AG10803 (cell line): ENCODE measurements around the gene ST7L.
A peak's percentile ranks its signal among the peaks of the same experiment; 100 is the strongest.

Experiments
- DNase-seq: peaks from one replicate; pipeline ENCODE4 v3.0.0; 2010; ENCODE audit warnings: low read depth
- H3K4me3 ChIP-seq: 2 replicates; pipeline ENCODE4 v1.5.1; 2011; ENCODE audit warnings: mild to moderate bottlenecking, low read length, control low read depth
- CTCF ChIP-seq: conservative IDR thresholded peaks from 2 replicates; pipeline ENCODE4 v1.5.1; 2011; ENCODE audit warnings: mild to moderate bottlenecking, low read length, control low read depth, inconsistent platforms

ST7L gene

DNA sequence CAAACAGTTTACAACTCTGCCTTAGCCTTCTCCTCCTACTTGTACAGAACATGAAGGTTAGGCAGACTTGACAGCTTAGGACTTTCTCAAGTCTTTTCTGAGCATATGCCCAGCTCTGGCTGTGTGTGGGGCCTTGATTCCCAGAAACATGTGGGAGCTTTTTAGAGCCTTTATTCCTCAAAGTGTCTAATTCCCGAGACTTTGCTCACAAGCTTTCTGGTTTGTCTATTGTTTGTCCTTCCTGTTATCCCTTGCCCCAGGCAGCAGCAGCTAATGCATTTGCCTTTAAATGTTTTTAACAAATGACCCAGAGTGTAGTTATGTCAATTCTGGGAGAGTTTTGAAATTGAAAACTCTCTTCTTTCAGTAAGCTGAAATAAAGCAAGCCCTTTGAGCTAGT lies 29.2 kb downstream of the ST7L start:
- TF ChIP-seq CTCF, result no peak
- no peak overlapping the region for H3K4me3 ChIP-seq
- no peak for DNase-seq

DNA sequence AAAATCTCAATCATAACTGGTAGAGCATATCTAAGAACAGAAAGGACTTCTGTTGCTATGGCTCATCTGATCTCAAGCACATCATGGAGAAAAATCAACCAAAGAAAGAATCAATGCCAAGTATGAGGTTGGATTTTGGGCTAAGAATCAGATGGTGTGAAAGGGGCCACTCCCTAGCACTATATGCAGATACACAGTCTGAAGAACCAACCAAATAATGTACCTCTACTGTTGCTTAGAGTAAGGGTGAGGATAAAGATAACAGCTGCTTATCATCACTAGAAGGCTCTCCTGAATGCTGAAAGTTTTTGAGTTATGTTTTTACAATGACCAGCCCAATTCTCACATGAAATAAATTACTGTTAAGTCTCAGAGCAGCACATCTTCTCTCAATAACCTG lies 35.6 kb downstream of the ST7L start:
- no peak overlapping the region for H3K4me3 ChIP-seq
- no peak for TF ChIP-seq CTCF
- no peak for DNase-seq

GRCh38 chr1:112581586-112582192 lies 37.3 kb downstream of the ST7L start:
- no peak overlapping the region for H3K4me3 ChIP-seq
- DNase-seq, result no peak
- no peak for TF ChIP-seq CTCF

DNA sequence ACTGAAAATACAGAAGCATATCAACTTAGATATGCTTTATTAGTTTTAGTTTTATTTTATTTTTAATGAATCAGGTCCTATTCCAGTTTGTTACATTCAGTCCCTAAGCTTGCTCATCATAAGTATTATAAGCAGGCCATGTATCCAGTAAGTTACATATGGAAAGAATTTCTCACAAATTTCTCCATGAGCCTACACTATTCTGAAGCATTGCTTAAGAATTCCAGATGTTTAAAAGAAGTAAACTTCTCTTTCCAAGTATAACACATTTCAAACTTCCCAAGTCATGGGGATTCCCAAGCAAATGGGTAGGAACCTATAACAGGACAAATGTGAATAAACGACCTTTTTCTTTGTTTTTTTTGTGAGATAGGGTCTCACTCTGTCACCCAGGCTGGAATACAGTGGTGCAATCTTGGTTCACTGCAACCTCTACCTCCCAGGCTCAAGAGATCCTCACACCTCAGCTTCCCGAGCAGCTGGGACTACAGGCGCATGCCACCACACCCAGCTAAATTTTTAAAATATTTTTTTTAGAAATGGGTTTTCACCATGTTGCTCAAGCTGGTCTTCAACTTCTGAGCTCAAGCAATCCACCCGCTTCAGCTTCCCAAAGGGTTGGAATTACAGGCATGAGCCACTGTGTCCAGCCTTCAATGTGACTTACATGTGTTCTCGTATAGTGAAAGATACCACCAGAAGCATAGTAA lies 39.0 kb downstream of the ST7L start:
- TF ChIP-seq CTCF, result no peak
- H3K4me3 ChIP-seq, result no peak overlapping the region
- DNase-seq, result peak; percentile 63

DNA sequence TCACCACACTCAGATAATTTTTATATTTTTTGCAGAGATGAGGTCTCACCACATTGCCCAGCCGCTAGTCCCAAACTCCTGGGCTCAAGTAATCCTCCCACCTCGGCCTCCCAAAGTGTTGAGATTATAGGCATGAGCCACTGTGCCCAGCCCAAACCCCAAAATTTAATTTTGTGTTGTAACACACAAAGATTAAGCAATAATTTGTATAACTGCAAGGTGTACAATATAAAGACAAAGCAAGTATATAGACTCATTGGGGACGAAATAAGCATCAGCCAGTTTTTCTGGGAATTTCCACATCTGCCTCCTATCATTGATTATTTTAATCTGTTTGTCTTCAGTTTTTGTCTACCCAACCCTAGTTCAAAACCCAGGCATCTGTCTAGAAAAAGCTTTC lies 42.7 kb downstream of the ST7L start:
- DNase-seq, result no peak
- H3K4me3 ChIP-seq, result no peak overlapping the region
- TF ChIP-seq CTCF, result no peak

DNA sequence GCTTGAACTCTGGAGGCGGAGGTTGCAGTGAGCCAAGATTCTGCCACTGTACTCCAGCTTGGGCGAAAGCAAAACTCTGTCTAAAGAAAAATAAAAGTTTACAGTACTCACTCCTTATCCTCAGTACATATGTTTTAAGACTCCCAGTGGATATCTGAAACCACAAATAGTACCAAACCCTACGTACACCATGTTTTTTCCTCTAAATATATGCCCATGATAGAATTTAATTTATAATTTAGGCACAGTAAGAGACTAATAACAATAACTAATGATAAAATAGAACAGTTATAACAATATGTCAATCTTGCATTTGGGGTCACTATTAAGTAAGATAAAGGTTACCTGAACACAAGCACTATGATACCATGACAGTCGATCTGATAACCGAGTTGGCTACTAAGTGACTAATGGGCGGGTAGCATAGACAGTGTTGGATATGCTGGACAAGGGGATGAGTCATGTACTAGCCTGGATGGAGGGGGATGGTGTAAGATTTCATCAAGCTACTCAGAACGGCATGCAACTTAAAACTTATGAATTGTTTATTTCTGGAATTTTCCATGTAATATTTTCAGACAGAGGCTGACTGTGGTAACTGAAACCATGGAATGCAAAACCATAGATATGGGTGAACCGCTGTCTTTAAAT lies 43.7 kb downstream of the ST7L start:
- TF ChIP-seq CTCF, result no peak
- H3K4me3 ChIP-seq, result no peak overlapping the region
- DNase-seq, result peak; percentile 73

DNA sequence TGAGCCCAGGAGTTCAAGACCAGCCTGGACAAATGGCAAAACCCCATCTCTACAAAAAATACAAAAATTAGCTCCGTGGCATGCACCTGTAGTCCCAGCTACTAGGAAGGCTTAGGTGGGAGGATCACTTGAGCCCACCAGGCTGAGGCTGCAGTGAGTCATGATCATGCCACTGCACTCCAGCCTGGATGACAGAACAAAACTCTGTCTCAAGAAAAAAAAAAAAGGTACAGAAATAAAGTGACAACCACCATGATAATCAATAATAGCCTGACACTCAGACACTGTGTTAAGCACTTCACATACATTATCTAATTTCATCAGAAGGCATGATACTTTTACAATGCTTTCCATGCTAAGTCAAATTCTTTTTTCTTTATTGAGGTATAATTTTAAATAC lies 53.1 kb downstream of the ST7L start:
- no peak for DNase-seq
- H3K4me3 ChIP-seq, result no peak overlapping the region
- TF ChIP-seq CTCF, result no peak
